GM18867 (cell line): ENCODE data around the gene ANKRD29.
"Not testable (repeated sequence)": the region's sequence is repeated elsewhere in the genome, so short reads cannot be mapped to it uniquely, and the experiment has no call there.

Experiments
- ATAC-seq: cut with Tn5 transposase; IDR thresholded peaks from one replicate; pipeline ENCODE4 v1.9.1; 2021; ENCODE audit warnings: mild to moderate bottlenecking, moderate library complexity; ENCODE audit not compliant: unreplicated experiment

ANKRD29 gene

GRCh38 chr18:23617412-23618014 is 45.2 kb downstream of the ANKRD29 start:
- ATAC-seq = peak; percentile 49

GRCh38 chr18:23616258-23616657 is 46.5 kb downstream of the ANKRD29 start:
- ATAC-seq = no peak

GRCh38 chr18:23614891-23615290 is 47.8 kb downstream of the ANKRD29 start:
- ATAC-seq = no peak

- no peak for ATAC-seq
Measured at GRCh38 chr18:23614413-23614812, 48.3 kb downstream of the ANKRD29 start.

- ATAC-seq = not testable (repeated sequence)
Measured at GRCh38 chr18:23613091-23613475, 49.6 kb downstream of the ANKRD29 start.

GRCh38 chr18:23612434-23613090 is 50.1 kb downstream of the ANKRD29 start:
- peak; percentile 47 for ATAC-seq

GRCh38 chr18:23609390-23610023 is 53.2 kb downstream of the ANKRD29 start:
- no peak for ATAC-seq

- no peak for ATAC-seq
Measured at GRCh38 chr18:23608211-23608610, 54.5 kb downstream of the ANKRD29 start.

GRCh38 chr18:23605941-23606340 is 56.8 kb downstream of the ANKRD29 start:
- no peak for ATAC-seq

- no peak for ATAC-seq
Measured at GRCh38 chr18:23599809-23600208, 62.9 kb downstream of the ANKRD29 start.

GRCh38 chr18:23596183-23596582 is 66.5 kb downstream of the ANKRD29 start:
- no peak for ATAC-seq

- ATAC-seq = no peak
Measured at GRCh38 chr18:23595591-23595990, 67.1 kb downstream of the ANKRD29 start.

- no peak for ATAC-seq
Measured at GRCh38 chr18:23593720-23594119, 69.0 kb downstream of the ANKRD29 start.

- ATAC-seq = no peak
Measured at GRCh38 chr18:23592911-23593310, 69.8 kb downstream of the ANKRD29 start.

- ATAC-seq = no peak
Measured at GRCh38 chr18:23591011-23591410, 71.7 kb downstream of the ANKRD29 start.

- no peak for ATAC-seq
Measured at GRCh38 chr18:23588836-23589560, 73.7 kb downstream of the ANKRD29 start.

- ATAC-seq = no peak
Measured at GRCh38 chr18:23587220-23587642, 75.5 kb downstream of the ANKRD29 start.

GRCh38 chr18:23586249-23587196 is 76.2 kb downstream of the ANKRD29 start, which contains the start of gene NPC1:
Gene NPC1, minus strand, starts transcription at chr18:23586506. Its CDS starts 163 bp downstream, at chr18:23586343.
- ATAC-seq = peak; percentile 93

GRCh38 chr18:23585897-23586248 is 76.8 kb downstream of the ANKRD29 start:
- ATAC-seq = peak; percentile 29
